Measurements from ENCODE around the gene SMIM43.

The SMIM43 gene

GRCh38 chr4:121741751-121742150, 23.2 kb downstream of the SMIM43 start:
- ATAC-seq = peak; percentile 13

DNA sequence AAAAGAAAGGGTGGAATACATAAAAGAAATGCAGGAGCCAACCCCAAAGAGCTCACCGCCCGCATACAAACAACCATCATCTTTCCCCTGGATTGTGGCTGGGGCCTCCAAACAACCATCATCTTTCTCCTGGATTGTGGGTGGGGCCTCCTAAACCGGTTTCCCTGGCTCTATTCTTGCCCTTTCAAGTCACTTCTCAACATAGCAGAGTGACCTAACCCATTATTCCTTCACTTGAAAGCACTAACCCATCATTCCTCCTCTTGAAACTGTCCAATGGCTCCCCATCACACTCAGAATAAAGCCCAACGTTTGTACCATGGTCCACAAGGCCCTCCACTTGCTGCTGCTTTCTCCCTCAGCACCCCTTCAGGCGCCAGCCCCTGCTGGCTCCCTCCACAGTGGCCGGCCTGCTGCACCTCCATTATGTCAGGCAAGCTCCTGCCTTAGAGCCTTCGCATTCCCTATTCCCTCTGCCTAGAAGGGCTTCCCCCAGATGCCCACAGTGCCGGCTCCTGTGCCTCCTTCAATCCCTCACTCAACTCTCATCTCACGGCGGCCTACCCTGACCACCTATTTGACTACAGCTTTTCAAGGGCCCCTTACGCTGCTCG, 24.1 kb downstream of the SMIM43 start:
- no peak for ATAC-seq
- no peak for TF ChIP-seq TCF4 (CRISPR knock-in tag; IDR thresholded peaks at IDR 0.05; ENCODE audit: borderline replicate concordance)
- no peak for TF ChIP-seq ESRRG (CRISPR knock-in tag; IDR thresholded peaks at IDR 0.05)
- no peak for TF ChIP-seq ISL1 (CRISPR knock-in tag; IDR thresholded peaks at IDR 0.05)
- no peak for TF ChIP-seq OSR1 (CRISPR knock-in tag; IDR thresholded peaks at IDR 0.05)
- TF ChIP-seq ZFP30 (CRISPR knock-in tag; IDR thresholded peaks at IDR 0.05) = no peak
- TF ChIP-seq ZC3H10 (CRISPR knock-in tag; IDR thresholded peaks at IDR 0.05) = no peak
- TF ChIP-seq ZFP3 (CRISPR knock-in tag; IDR thresholded peaks at IDR 0.05) = no peak
- TF ChIP-seq, protein P1, sequence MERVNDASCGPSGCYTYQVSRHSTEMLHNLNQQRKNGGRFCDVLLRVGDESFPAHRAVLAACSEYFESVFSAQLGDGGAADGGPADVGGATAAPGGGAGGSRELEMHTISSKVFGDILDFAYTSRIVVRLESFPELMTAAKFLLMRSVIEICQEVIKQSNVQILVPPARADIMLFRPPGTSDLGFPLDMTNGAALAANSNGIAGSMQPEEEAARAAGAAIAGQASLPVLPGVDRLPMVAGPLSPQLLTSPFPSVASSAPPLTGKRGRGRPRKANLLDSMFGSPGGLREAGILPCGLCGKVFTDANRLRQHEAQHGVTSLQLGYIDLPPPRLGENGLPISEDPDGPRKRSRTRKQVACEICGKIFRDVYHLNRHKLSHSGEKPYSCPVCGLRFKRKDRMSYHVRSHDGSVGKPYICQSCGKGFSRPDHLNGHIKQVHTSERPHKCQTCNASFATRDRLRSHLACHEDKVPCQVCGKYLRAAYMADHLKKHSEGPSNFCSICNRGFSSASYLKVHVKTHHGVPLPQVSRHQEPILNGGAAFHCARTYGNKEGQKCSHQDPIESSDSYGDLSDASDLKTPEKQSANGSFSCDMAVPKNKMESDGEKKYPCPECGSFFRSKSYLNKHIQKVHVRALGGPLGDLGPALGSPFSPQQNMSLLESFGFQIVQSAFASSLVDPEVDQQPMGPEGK (CRISPR knock-in tag; IDR thresholded peaks at IDR 0.05; ENCODE audit: borderline replicate concordance) = no peak
- no peak for TF ChIP-seq ZNF565 (CRISPR knock-in tag; conservative IDR thresholded peaks at IDR 0.05; ENCODE audit: low read depth)
- TF ChIP-seq, protein P2, sequence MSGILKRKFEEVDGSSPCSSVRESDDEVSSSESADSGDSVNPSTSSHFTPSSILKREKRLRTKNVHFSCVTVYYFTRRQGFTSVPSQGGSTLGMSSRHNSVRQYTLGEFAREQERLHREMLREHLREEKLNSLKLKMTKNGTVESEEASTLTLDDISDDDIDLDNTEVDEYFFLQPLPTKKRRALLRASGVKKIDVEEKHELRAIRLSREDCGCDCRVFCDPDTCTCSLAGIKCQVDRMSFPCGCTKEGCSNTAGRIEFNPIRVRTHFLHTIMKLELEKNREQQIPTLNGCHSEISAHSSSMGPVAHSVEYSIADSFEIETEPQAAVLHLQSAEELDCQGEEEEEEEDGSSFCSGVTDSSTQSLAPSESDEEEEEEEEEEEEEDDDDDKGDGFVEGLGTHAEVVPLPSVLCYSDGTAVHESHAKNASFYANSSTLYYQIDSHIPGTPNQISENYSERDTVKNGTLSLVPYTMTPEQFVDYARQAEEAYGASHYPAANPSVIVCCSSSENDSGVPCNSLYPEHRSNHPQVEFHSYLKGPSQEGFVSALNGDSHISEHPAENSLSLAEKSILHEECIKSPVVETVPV (CRISPR knock-in tag; IDR thresholded peaks at IDR 0.05) = no peak
- no peak for TF ChIP-seq ZNF70 (CRISPR knock-in tag; IDR thresholded peaks at IDR 0.05)
- TF ChIP-seq BACH2 (CRISPR knock-in tag; IDR thresholded peaks at IDR 0.05; ENCODE audit: borderline replicate concordance) = no peak
- no peak for TF ChIP-seq GLIS3 (CRISPR knock-in tag; IDR thresholded peaks at IDR 0.05)
- TF ChIP-seq CREB5 (CRISPR knock-in tag; IDR thresholded peaks at IDR 0.05; ENCODE audit: low read depth) = no peak
- TF ChIP-seq, protein P3, sequence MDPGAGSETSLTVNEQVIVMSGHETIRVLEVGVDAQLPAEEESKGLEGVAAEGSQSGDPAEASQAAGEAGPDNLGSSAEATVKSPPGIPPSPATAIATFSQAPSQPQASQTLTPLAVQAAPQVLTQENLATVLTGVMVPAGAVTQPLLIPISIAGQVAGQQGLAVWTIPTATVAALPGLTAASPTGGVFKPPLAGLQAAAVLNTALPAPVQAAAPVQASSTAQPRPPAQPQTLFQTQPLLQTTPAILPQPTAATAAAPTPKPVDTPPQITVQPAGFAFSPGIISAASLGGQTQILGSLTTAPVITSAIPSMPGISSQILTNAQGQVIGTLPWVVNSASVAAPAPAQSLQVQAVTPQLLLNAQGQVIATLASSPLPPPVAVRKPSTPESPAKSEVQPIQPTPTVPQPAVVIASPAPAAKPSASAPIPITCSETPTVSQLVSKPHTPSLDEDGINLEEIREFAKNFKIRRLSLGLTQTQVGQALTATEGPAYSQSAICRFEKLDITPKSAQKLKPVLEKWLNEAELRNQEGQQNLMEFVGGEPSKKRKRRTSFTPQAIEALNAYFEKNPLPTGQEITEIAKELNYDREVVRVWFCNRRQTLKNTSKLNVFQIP (CRISPR knock-in tag; IDR thresholded peaks at IDR 0.05; ENCODE audit: borderline replicate concordance, low read depth) = no peak
- TF ChIP-seq PPARA (CRISPR knock-in tag; IDR thresholded peaks at IDR 0.05; ENCODE audit: borderline replicate concordance) = no peak
- no peak for TF ChIP-seq ARNTL (CRISPR knock-in tag; IDR thresholded peaks at IDR 0.05; ENCODE audit: borderline replicate concordance, low read depth)
- no peak for TF ChIP-seq CSDC2 (CRISPR knock-in tag; IDR thresholded peaks at IDR 0.05)

More at GRCh38 chr4:121741751-121742150, 23.2 kb downstream of the SMIM43 start:
- TF ChIP-seq ZNF70 (CRISPR knock-in tag; IDR thresholded peaks at IDR 0.05) (no peak), ESRRG (CRISPR knock-in tag; IDR thresholded peaks at IDR 0.05) (no peak), ZFP30 (CRISPR knock-in tag; IDR thresholded peaks at IDR 0.05) (no peak), CREB5 (CRISPR knock-in tag; IDR thresholded peaks at IDR 0.05; ENCODE audit: low read depth) (no peak), TCF4 (CRISPR knock-in tag; IDR thresholded peaks at IDR 0.05; ENCODE audit: borderline replicate concordance) (no peak), ZC3H10 (CRISPR knock-in tag; IDR thresholded peaks at IDR 0.05) (no peak), SNAI2 (CRISPR knock-in tag; IDR thresholded peaks at IDR 0.05) (no peak), BACH2 (CRISPR knock-in tag; IDR thresholded peaks at IDR 0.05; ENCODE audit: borderline replicate concordance) (no peak), ZFP3 (CRISPR knock-in tag; IDR thresholded peaks at IDR 0.05) (no peak), CSDC2 (CRISPR knock-in tag; IDR thresholded peaks at IDR 0.05) (no peak), ARNTL (CRISPR knock-in tag; IDR thresholded peaks at IDR 0.05; ENCODE audit: borderline replicate concordance, low read depth) (no peak), PPARA (CRISPR knock-in tag; IDR thresholded peaks at IDR 0.05; ENCODE audit: borderline replicate concordance) (no peak)
- TF ChIP-seq, protein P2 (CRISPR knock-in tag; IDR thresholded peaks at IDR 0.05) = no peak

GRCh38 chr4:121739575-121739974, 25.4 kb downstream of the SMIM43 start:
- TF ChIP-seq ZNF8 (CRISPR knock-in tag; IDR thresholded peaks at IDR 0.05) (no peak), RARB (CRISPR knock-in tag; IDR thresholded peaks at IDR 0.05) (no peak), TOX (CRISPR knock-in tag; IDR thresholded peaks at IDR 0.05; ENCODE audit: borderline replicate concordance) (no peak)
- TF ChIP-seq, protein P3 (CRISPR knock-in tag; IDR thresholded peaks at IDR 0.05; ENCODE audit: borderline replicate concordance, low read depth) = no peak
- no peak for ATAC-seq

Data from SK-N-SH treated with all-trans-retinoic acid at 6 μM for 48 hours (cell line).